ENCODE results near the gene GALK1. TPM values are rescaled to one million over a fixed set of nuclear protein-coding genes. Genes with fewer than 3 reads are reported as not detected.
A peak's percentile ranks its signal among the peaks of the same experiment; 100 is the strongest.

The GALK1 gene
- polyA plus RNA-seq, 2 of the 4 experiments (the other 2 are of a cell fraction) = 20.7 to 54.3 TPM

DNA sequence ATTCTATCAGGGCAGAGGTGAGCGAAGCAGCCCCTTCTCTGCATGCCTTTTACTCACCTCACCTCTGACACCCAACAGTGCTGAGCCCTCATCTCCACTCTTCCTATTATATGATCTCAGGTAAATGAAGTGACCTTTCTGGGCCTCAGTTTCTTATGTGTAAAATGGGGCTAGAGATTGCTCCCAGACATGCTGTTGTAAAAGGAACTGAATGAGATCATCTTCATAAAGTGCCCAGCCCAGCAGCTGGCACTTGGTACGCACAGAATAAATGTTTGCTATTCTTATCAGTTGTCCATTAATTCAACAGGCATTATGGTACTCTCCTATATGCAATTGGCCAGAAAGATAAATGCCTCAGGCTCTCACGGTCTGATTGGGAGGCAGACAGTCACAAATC lies 4.5 kb upstream of the GALK1 start:
- CTCF ChIA-PET = interaction anchor here (0.6 to 5.4 kb wide), 13 partner anchors 9 to 352 kb away, joined by 3 to 30 read pairs (median 5); partner anchors contain the start of genes MRPL38, SMIM5 and TRIM65
- no peak for DNase-seq (ENCODE audit: low read depth in 1 of 2, low spot score in 1 of 2)
- WGBS (ENCODE audit: missing lambda C conversion rate) = 60% methylated on average over 3 of the region's 3 CpGs
- TF ChIP-seq NR3C1 (IDR thresholded peaks at IDR 0.05) (no peak), ESRRA (IDR thresholded peaks at IDR 0.05; ENCODE audit: borderline replicate concordance, low read length) (peak; percentile 63; the same call in 1 of the 2 replicates)
- Histone ChIP-seq H3K9me3 (no peaks in the 10 kb centered on the region), H3K4me1 (no peaks in the 10 kb centered on the region), H3K4me3 (no peak overlapping the region), H3K4me2 (no peak overlapping the region), H3K27ac (no peak overlapping the region)
- POLR2A ChIA-PET = interaction anchor here (1.8 kb wide), 1 partner anchor 11 kb away, joined by 24 read pairs; no protein-coding TSS in a partner anchor
- ATAC-seq = no peak
- FAIRE-seq = no peak

DNA sequence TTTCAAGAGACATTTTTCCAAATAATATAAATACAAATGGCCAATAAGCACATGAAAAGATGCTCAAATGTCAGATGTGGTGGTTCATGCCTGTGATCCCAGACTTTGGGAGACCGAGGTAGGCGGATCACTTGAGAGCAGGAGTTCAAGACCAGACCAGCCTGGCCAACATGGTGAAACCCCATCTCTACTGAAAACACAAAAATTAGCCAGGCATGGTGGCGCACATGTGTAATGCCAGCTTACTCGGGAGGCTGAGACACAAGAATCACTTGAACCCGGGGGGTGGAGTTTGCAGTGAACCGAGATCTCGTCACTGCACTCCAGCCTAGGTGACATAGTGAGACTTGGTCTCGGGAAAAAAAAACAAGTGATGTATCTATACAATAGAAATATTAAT lies 2.9 kb upstream of the GALK1 start:
- FAIRE-seq = no peak
- WGBS (ENCODE audit: missing lambda C conversion rate) = 82% methylated on average over 8 of the region's 8 CpGs
- Histone ChIP-seq H3K9me3 (no peaks in the 10 kb centered on the region), H3K4me3 (no peak overlapping the region), H3K4me1 (peaks cover 13% of the 10 kb centered on the region), H3K4me2 (no peak overlapping the region), H3K27ac (no peak overlapping the region)
- DNase-seq (ENCODE audit: low read depth in 1 of 2, low spot score in 1 of 2) = no peak
- no peak for ATAC-seq
- TF ChIP-seq, protein P1, sequence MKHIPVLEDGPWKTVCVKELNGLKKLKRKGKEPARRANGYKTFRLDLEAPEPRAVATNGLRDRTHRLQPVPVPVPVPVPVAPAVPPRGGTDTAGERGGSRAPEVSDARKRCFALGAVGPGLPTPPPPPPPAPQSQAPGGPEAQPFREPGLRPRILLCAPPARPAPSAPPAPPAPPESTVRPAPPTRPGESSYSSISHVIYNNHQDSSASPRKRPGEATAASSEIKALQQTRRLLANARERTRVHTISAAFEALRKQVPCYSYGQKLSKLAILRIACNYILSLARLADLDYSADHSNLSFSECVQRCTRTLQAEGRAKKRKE (CRISPR knock-in tag; IDR thresholded peaks at IDR 0.05; ENCODE audit: low read depth) = no peak
- no peak for TF ChIP-seq RCOR1 (IDR thresholded peaks at IDR 0.05; ENCODE audit: low read depth, low read length)
- TF ChIP-seq JUN (IDR thresholded peaks at IDR 0.05) = no peak
- TF ChIP-seq TP53 (CRISPR knock-in tag; IDR thresholded peaks at IDR 0.05) = no peak
- TF ChIP-seq RFX5 (IDR thresholded peaks at IDR 0.05) = no peak
- TF ChIP-seq MYC (IDR thresholded peaks at IDR 0.05; ENCODE audit: borderline replicate concordance, low read length) = no peak
- TF ChIP-seq HOXB13 (CRISPR knock-in tag; IDR thresholded peaks at IDR 0.05; ENCODE audit: low read depth) = no peak
- TF ChIP-seq, protein P2, sequence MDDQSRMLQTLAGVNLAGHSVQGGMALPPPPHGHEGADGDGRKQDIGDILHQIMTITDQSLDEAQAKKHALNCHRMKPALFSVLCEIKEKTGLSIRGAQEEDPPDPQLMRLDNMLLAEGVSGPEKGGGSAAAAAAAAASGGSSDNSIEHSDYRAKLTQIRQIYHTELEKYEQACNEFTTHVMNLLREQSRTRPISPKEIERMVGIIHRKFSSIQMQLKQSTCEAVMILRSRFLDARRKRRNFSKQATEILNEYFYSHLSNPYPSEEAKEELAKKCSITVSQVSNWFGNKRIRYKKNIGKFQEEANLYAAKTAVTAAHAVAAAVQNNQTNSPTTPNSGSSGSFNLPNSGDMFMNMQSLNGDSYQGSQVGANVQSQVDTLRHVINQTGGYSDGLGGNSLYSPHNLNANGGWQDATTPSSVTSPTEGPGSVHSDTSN (IDR thresholded peaks at IDR 0.05) = no peak
- no peak for TF ChIP-seq CEBPB (IDR thresholded peaks at IDR 0.05)
- CTCF ChIA-PET = interaction anchor here (0.7 to 2.5 kb wide), 8 partner anchors 10 to 179 kb away, joined by 3 to 10 read pairs (median 3); partner anchors contain the start of gene SMIM5
- POLR2A ChIA-PET = interaction anchor here (0.6 kb wide), 1 partner anchor 12 kb away, joined by 5 read pairs; no protein-coding TSS in a partner anchor

DNA sequence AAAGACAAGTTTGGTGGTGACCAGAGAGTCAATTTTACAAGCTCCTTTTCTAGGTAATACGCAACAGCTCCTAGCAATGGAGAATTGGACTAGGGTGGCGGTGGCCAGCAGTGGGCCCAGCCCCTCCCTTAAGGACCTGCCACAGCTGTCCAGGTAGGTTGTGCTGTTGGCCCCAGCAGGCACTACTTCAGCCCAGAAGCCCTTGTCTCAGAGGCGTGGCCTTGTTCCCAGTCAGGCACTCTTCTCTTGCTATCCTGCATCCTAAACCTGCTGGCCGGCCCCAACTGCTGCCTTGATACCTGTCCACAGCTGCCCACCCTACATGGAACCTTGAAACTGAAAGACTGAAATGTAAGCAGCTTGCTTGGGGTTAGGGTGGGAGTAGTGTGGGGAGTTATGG lies 989 bp upstream of the GALK1 start:
- no peak for TF ChIP-seq MYC (IDR thresholded peaks at IDR 0.05; ENCODE audit: borderline replicate concordance, low read length)
- no peak for TF ChIP-seq JUNB (IDR thresholded peaks at IDR 0.05)
- no peak for TF ChIP-seq CHD2 (IDR thresholded peaks at IDR 0.05; ENCODE audit: low read length, partially characterized antibody)
- TF ChIP-seq JUN (IDR thresholded peaks at IDR 0.05) = no peak
- no peak for TF ChIP-seq NR3C1 (IDR thresholded peaks at IDR 0.05)
- no peak for TF ChIP-seq TP53 (CRISPR knock-in tag; IDR thresholded peaks at IDR 0.05)
- TF ChIP-seq CBX2 (IDR thresholded peaks at IDR 0.05; ENCODE audit: borderline replicate concordance, low read depth) = no peak
- no peak for TF ChIP-seq POLR2AphosphoS2 (conservative IDR thresholded peaks at IDR 0.05; ENCODE audit: low read length)
- TF ChIP-seq SREBF2 (IDR thresholded peaks at IDR 0.05) = no peak
- TF ChIP-seq ZSCAN20 (CRISPR knock-in tag; IDR thresholded peaks at IDR 0.05) = no peak
- TF ChIP-seq, protein P3, sequence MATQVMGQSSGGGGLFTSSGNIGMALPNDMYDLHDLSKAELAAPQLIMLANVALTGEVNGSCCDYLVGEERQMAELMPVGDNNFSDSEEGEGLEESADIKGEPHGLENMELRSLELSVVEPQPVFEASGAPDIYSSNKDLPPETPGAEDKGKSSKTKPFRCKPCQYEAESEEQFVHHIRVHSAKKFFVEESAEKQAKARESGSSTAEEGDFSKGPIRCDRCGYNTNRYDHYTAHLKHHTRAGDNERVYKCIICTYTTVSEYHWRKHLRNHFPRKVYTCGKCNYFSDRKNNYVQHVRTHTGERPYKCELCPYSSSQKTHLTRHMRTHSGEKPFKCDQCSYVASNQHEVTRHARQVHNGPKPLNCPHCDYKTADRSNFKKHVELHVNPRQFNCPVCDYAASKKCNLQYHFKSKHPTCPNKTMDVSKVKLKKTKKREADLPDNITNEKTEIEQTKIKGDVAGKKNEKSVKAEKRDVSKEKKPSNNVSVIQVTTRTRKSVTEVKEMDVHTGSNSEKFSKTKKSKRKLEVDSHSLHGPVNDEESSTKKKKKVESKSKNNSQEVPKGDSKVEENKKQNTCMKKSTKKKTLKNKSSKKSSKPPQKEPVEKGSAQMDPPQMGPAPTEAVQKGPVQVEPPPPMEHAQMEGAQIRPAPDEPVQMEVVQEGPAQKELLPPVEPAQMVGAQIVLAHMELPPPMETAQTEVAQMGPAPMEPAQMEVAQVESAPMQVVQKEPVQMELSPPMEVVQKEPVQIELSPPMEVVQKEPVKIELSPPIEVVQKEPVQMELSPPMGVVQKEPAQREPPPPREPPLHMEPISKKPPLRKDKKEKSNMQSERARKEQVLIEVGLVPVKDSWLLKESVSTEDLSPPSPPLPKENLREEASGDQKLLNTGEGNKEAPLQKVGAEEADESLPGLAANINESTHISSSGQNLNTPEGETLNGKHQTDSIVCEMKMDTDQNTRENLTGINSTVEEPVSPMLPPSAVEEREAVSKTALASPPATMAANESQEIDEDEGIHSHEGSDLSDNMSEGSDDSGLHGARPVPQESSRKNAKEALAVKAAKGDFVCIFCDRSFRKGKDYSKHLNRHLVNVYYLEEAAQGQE (IDR thresholded peaks at IDR 0.05) = no peak
- no peak for TF ChIP-seq FOSB (CRISPR knock-in tag; IDR thresholded peaks at IDR 0.05)
- TF ChIP-seq ESRRA (IDR thresholded peaks at IDR 0.05; ENCODE audit: borderline replicate concordance, low read length) = no peak
- TF ChIP-seq HOXA7 (CRISPR knock-in tag; IDR thresholded peaks at IDR 0.05) = no peak
- no peak for TF ChIP-seq RFX5 (IDR thresholded peaks at IDR 0.05)
- TF ChIP-seq RAD21 (conservative IDR thresholded peaks at IDR 0.05 in 1 of 2, IDR thresholded peaks at IDR 0.05 in 1 of 2) = no peak
- no peak for TF ChIP-seq ZFP36 (IDR thresholded peaks at IDR 0.05; ENCODE audit: borderline replicate concordance, partially characterized antibody)
- TF ChIP-seq CEBPB (IDR thresholded peaks at IDR 0.05) = no peak
- POLR2A ChIA-PET = interaction anchor here (1.2 to 5.1 kb wide), 4 partner anchors 10 to 89 kb away, joined by 3 to 73 read pairs (median 23); partner anchors contain the start of gene WBP2
- 91% methylated on average over 4 of the region's 4 CpGs for WGBS (ENCODE audit: missing lambda C conversion rate)
- Histone ChIP-seq H3K27ac (no peak overlapping the region), H3K4me1 (peaks cover 13% of the 10 kb centered on the region), H3K9me3 (no peaks in the 10 kb centered on the region), H3K4me2 (no peak overlapping the region), H3K4me3 (no peak overlapping the region)
- CTCF ChIA-PET = interaction anchor here (0.6 to 43.5 kb wide), 22 partner anchors 10 to 139 kb away, joined by 3 to 1931 read pairs (median 9); partner anchors contain the start of genes MRPL38, RECQL5, SAP30BP and SMIM5
- ATAC-seq (no peak), FAIRE-seq (no peak), DNase-seq (ENCODE audit: low read depth in 1 of 2, low spot score in 1 of 2) (no peak)
